HG03520 (cell line): ENCODE data around the gene P4HA2.

ENCODE experiments used
- ATAC-seq: cut with Tn5 transposase; IDR thresholded peaks from one replicate; pipeline ENCODE4 v1.9.1; 2021; ENCODE audit warnings: mild to moderate bottlenecking, moderate library complexity; ENCODE audit not compliant: unreplicated experiment

P4HA2 gene

GRCh38 chr5:132227485-132228240 lies at the start of gene P4HA2:
P4HA2 (minus strand) TSS chr5:132227853; CDS start chr5:132218626, 9,227 bp downstream.
- peak; percentile 81 for ATAC-seq

DNA sequence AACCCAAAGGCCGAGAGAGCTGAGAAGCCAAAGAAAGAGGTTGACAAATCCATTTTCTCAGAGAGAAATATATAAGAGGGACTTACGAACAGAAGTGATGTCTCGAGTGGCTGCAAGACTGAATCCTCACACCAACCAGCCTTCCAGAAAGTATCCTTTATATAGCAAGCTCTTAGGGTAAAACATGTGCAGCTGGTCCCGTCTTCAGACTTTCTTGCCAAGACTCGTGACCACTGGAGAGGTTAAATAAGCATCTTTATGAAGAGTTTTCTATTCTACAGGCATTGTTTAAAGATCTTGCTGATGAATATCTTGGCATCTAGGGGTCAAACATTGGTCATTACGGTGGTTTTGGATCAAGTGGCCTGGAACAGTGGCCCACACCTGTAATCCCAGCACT lies 49.6 kb upstream of the P4HA2 start:
- no peak for ATAC-seq

GRCh38 chr5:132275367-132276220 lies 47.9 kb upstream of the P4HA2 start:
- ATAC-seq: no peak

DNA sequence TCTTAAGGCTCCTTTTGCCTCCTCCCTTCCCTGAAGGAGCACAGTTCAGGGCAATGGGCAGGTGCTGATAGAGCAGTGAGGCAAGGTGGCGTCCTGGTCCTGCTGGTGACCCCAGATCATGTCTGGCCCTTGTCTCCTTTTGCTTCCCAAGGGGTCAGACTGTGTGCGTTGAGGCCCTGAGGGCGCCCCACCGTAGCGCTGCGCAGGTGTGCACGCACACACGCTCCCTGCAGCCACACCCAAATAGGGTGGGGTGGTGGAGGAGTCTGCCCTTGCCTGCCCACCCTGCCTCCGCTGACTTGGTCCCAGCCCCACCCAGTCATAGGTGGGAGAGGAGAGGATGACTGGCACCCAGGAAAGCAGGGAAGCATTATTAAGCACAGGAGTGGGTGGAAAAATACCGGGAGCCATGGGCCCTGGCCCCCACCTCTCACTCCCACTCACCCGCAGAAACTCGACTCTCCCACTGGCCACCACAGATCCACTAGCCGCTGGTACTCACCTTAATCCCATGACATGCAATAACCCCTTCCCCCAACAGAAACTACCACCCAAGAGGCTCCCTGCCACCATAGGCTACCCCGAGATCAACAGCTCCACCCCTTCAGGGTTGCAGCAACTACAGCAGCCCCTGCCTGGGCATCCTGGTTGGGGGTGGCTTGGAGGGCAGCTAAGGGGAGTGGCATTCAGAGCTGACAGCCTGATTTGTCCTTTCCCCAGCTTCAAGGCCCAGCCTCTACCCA lies 46.6 kb upstream of the P4HA2 start:
- ATAC-seq: no peak

- no peak for ATAC-seq
Observed at GRCh38 chr5:132273631-132274030, 46.0 kb upstream of the P4HA2 start.

GRCh38 chr5:132272311-132273210 lies 44.9 kb upstream of the P4HA2 start:
- ATAC-seq: no peak

- ATAC-seq: no peak
Observed at GRCh38 chr5:132271251-132272246, 43.9 kb upstream of the P4HA2 start.

- no peak for ATAC-seq
Observed at GRCh38 chr5:132270706-132271105, 43.1 kb upstream of the P4HA2 start.

DNA sequence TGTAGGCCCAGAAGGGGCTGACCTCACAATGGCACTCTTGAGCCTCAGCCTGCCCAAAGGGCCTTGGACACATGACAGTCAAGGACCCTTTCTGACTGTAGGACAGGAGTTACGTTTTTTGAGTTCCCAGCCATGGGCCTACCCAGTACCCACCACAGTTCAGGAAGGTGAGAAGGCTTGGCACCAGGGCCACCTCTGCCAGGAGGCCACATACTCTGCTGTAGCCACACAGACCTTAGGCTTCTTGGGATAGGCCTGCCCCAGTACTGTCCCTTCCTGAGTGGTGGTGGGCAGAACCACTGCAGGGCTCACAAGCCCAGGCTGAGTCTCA lies 42.6 kb upstream of the P4HA2 start:
- ATAC-seq: no peak

DNA sequence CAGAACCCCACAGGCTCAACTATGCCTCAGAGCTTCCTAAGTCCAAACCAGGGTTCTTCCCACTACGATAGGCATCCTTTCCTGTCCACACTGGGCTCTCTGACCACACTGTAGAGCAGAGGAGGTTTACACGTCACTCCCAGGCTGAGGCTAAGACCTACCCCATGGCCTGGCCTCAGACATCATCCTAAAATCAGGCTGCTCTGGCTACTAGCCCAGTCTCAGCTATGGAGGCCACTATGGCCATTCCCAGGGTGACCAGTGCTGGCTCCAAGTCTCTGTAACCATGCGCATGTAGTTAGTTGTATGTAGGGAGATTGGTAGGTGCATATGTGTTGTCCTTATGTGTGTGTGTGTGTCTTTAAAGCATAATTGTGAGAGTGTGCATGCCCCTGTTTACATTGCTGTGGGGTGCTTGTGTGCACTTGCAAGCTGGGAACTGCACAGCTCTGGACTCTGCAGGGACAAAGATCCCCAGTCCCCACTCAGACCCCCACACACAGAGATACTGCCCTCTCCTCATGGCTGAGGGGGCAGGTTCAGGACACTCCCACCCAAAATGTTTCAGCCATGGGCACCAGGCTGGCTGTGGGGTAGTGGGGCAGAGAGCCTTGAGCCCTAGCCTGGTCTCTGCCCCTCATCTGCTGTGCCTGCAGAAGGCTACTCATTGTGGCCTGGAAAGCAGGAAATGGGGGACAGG lies 42.1 kb upstream of the P4HA2 start:
- no peak for ATAC-seq

GRCh38 chr5:132268769-132269551 lies 41.3 kb upstream of the P4HA2 start:
- peak; percentile 53 for ATAC-seq

GRCh38 chr5:132267931-132268768 lies 40.5 kb upstream of the P4HA2 start:
- ATAC-seq: no peak

GRCh38 chr5:132267166-132267739 lies 39.6 kb upstream of the P4HA2 start:
- no peak for ATAC-seq

DNA sequence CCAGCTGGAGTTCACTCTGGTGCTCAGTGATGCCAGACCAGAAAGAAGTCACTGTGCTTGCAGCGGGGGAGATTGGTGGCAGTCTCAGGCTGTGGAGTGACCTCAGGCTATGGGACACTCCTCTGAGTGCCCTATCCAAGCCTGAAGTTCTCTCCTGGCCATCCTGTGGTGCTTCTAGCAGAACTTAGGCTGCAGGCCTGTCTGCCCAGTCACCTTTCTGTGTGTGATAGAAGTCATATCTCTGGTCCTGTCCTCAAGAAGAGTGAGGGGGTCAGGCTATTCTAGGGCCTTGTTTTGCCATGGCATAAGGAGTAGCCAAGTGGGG lies 39.1 kb upstream of the P4HA2 start:
- ATAC-seq: no peak

GRCh38 chr5:132266031-132266835 lies 38.6 kb upstream of the P4HA2 start:
- ATAC-seq: no peak
